H1 (cell line): ENCODE measurements around the gene ARHGEF28. TPM values are rescaled to one million over a fixed set of nuclear protein-coding genes. Genes with fewer than 3 reads are reported as not detected.

Experiments used
- GTF2F1 ChIP-seq: IDR thresholded peaks from 2 replicates; pipeline ENCODE4 v1.6.1; 2012; ENCODE audit warnings: low read depth, low read length, improper control_type of control experiment, borderline replicate concordance
- JUND ChIP-seq: IDR thresholded peaks from 2 replicates; pipeline ENCODE4 v1.6.1; 2011; ENCODE audit warnings: mild to moderate bottlenecking, improper control_type of control experiment, low read length
- polyA plus RNA-seq, 7 experiments: library from polyadenylated mRNA; depleted of rRNA in 3 of 7; stranded (reverse) in 5 of 7; unstranded in 2 of 7; fragments of >200 nt in 5 of 7; fragments of 200-250 nt in 2 of 7; gene quantifications; 1 replicate in 5 of 7; 2 replicates in 1 of 7; 4 replicates in 1 of 7; pipeline versions ENCODE4 v1.2.1 to v1.2.3, GENCODE V29; 2011 to 2013; ENCODE audit warnings: missing spikeins in 2 of 7, mixed read lengths in 2 of 7
- total RNA-seq: library from RNA; stranded (reverse); fragmentation: NEBNext Ultra II Directional; extraction: Animal tissue kit (Norgen Biotek cat#: 25700); gene quantifications from 2 replicates; pipeline ENCODE4 v1.2.1, GENCODE V29; 2021
- TF ChIP-seq, protein P1 (sequence below): fragments of 300-600 bp; sonication (generic); IDR thresholded peaks from 2 replicates; pipeline ENCODE4 v1.7.1; 2012; ENCODE audit warnings: low read length, moderate library complexity, mild to moderate bottlenecking, inconsistent platforms; ENCODE audit not compliant: insufficient replicate concordance

The ARHGEF28 gene
- total and polyA plus RNA-seq, 2 of the 8 experiments (the other 6 are each of a cell fraction or from before 2014, with no cell fraction given), result 0.33 to 1.0 TPM

DNA sequence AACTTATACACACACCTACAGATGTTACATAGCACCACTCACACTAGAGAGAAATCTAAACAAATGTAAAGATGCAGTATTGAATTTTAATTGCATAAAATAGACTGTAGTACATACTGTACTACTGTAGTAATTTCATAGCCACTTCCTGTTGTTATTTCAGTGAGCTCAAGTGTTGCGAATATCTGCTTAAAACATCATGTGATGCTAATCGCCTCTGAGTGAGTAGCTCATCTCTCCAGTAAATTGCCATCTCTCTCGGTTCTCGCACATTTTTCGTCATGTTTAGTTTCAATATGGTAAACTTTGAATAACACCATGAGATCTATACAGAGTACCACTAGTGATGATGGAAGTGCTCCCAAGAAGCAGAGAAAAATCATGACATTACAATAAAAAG is 22.0 kb upstream of the ARHGEF28 start (continued):
- TF ChIP-seq, protein P1, sequence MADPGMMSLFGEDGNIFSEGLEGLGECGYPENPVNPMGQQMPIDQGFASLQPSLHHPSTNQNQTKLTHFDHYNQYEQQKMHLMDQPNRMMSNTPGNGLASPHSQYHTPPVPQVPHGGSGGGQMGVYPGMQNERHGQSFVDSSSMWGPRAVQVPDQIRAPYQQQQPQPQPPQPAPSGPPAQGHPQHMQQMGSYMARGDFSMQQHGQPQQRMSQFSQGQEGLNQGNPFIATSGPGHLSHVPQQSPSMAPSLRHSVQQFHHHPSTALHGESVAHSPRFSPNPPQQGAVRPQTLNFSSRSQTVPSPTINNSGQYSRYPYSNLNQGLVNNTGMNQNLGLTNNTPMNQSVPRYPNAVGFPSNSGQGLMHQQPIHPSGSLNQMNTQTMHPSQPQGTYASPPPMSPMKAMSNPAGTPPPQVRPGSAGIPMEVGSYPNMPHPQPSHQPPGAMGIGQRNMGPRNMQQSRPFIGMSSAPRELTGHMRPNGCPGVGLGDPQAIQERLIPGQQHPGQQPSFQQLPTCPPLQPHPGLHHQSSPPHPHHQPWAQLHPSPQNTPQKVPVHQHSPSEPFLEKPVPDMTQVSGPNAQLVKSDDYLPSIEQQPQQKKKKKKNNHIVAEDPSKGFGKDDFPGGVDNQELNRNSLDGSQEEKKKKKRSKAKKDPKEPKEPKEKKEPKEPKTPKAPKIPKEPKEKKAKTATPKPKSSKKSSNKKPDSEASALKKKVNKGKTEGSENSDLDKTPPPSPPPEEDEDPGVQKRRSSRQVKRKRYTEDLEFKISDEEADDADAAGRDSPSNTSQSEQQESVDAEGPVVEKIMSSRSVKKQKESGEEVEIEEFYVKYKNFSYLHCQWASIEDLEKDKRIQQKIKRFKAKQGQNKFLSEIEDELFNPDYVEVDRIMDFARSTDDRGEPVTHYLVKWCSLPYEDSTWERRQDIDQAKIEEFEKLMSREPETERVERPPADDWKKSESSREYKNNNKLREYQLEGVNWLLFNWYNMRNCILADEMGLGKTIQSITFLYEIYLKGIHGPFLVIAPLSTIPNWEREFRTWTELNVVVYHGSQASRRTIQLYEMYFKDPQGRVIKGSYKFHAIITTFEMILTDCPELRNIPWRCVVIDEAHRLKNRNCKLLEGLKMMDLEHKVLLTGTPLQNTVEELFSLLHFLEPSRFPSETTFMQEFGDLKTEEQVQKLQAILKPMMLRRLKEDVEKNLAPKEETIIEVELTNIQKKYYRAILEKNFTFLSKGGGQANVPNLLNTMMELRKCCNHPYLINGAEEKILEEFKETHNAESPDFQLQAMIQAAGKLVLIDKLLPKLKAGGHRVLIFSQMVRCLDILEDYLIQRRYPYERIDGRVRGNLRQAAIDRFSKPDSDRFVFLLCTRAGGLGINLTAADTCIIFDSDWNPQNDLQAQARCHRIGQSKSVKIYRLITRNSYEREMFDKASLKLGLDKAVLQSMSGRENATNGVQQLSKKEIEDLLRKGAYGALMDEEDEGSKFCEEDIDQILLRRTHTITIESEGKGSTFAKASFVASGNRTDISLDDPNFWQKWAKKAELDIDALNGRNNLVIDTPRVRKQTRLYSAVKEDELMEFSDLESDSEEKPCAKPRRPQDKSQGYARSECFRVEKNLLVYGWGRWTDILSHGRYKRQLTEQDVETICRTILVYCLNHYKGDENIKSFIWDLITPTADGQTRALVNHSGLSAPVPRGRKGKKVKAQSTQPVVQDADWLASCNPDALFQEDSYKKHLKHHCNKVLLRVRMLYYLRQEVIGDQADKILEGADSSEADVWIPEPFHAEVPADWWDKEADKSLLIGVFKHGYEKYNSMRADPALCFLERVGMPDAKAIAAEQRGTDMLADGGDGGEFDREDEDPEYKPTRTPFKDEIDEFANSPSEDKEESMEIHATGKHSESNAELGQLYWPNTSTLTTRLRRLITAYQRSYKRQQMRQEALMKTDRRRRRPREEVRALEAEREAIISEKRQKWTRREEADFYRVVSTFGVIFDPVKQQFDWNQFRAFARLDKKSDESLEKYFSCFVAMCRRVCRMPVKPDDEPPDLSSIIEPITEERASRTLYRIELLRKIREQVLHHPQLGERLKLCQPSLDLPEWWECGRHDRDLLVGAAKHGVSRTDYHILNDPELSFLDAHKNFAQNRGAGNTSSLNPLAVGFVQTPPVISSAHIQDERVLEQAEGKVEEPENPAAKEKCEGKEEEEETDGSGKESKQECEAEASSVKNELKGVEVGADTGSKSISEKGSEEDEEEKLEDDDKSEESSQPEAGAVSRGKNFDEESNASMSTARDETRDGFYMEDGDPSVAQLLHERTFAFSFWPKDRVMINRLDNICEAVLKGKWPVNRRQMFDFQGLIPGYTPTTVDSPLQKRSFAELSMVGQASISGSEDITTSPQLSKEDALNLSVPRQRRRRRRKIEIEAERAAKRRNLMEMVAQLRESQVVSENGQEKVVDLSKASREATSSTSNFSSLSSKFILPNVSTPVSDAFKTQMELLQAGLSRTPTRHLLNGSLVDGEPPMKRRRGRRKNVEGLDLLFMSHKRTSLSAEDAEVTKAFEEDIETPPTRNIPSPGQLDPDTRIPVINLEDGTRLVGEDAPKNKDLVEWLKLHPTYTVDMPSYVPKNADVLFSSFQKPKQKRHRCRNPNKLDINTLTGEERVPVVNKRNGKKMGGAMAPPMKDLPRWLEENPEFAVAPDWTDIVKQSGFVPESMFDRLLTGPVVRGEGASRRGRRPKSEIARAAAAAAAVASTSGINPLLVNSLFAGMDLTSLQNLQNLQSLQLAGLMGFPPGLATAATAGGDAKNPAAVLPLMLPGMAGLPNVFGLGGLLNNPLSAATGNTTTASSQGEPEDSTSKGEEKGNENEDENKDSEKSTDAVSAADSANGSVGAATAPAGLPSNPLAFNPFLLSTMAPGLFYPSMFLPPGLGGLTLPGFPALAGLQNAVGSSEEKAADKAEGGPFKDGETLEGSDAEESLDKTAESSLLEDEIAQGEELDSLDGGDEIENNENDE, result no peak
- TF ChIP-seq JUND (no peak), GTF2F1 (no peak)
- TF ChIP-seq, all 59 proteins: peak for 0
